Spleen (tissue), 11 donors: Measurements from ENCODE around the gene CELSR3. TPM values are rescaled to one million over a fixed set of nuclear protein-coding genes. Genes with fewer than 3 reads are reported as not detected.

Experiments used
- DNase-seq: peaks from one replicate; pipeline ENCODE4 v3.0.0-alpha.2; 2020
- H3K27ac ChIP-seq, 8 donors: fragments of 200-600 bp; sonication (generic) in 7 of 8; 1 replicate in 4 of 8; 2 replicates in 4 of 8; pipeline versions ENCODE4 v1.5.0 to v1.8.0; 2016 to 2021; ENCODE audit warnings: inconsistent platforms in 4 of 8, mild to moderate bottlenecking in 4 of 8, moderate library complexity in 1 of 8
- H3K27me3 ChIP-seq, 7 donors: fragments of 200-600 bp; sonication (generic) in 6 of 7; replicated peaks in 1 of 7; 1 replicate in 4 of 7; 2 replicates in 3 of 7; pipeline versions ENCODE4 v1.5.0 to v1.8.0; 2016 to 2021; ENCODE audit warnings: inconsistent platforms in 3 of 7, mild to moderate bottlenecking in 1 of 7
- H3K36me3 ChIP-seq, 6 donors: fragments of 200-600 bp; sonication (generic) in 5 of 6; 1 replicate in 4 of 6; 2 replicates in 2 of 6; pipeline versions ENCODE4 v1.5.0 to v1.8.0; 2016 to 2021; ENCODE audit warnings: inconsistent platforms in 2 of 6
- H3K4me1 ChIP-seq, 6 donors: fragments of 200-600 bp; sonication (generic) in 5 of 6; 1 replicate in 3 of 6; 2 replicates in 3 of 6; pipeline versions ENCODE4 v1.5.0 to v1.8.0; 2016 to 2021; ENCODE audit warnings: inconsistent platforms in 3 of 6
- H3K4me3 ChIP-seq, 8 donors: fragments of 200-600 bp; sonication (generic) in 7 of 8; 1 replicate in 4 of 8; 2 replicates in 4 of 8; pipeline versions ENCODE4 v1.5.0 to v1.8.0; 2016 to 2021; ENCODE audit warnings: inconsistent platforms in 4 of 8, mild to moderate bottlenecking in 4 of 8, moderate library complexity in 2 of 8
- H3K9me3 ChIP-seq, 8 donors: fragments of 200-600 bp; sonication (generic) in 7 of 8; 1 replicate in 4 of 8; 2 replicates in 4 of 8; pipeline versions ENCODE4 v1.5.0 to v1.8.0; 2016 to 2021; ENCODE audit warnings: inconsistent platforms in 4 of 8
- CTCF ChIP-seq, 11 experiments: fragments of 200-600 bp in 7 of 11; fragments of 450-650 bp in 4 of 11; sonication (generic) in 4 of 11; IDR thresholded peaks in 8 of 11; conservative IDR thresholded peaks in 3 of 11; 1 replicate in 7 of 11; 2 replicates in 4 of 11; pipeline versions ENCODE4 v1.4.0 to v1.8.0; 2016 to 2021; ENCODE audit warnings: antibody characterized with exemption in 11 of 11, inconsistent platforms in 4 of 11, mild to moderate bottlenecking in 1 of 11
- POLR2A ChIP-seq, 3 donors: fragments of 450-650 bp; IDR thresholded peaks; one replicate each; pipeline ENCODE4 v1.5.1; 2017; ENCODE audit warnings: antibody characterized with exemption in 3 of 3, mild to moderate bottlenecking in 1 of 3
- POLR2AphosphoS5 ChIP-seq, 3 donors: sonication (generic); formaldehyde crosslinking; IDR thresholded peaks; one replicate each; pipeline ENCODE4 v1.5.1; 2017; ENCODE audit warnings: antibody characterized with exemption in 3 of 3
- WGBS, 5 donors: extraction: QIAGEN DNeasy Blood & Tissue Kit in 3 of 5; methylation state at CpG; one replicate each; pipeline versions ENCODE4 v1.1.5 to v1.1.7; 2013 to 2018; 5-methylcytosine and 5-hydroxymethylcytosine counted together
- intact Hi-C: fragments of 100-400 bp; cut with DNase I; formaldehyde crosslinking; loops from one replicate; pipeline ENCODE4 v1.15.0; 2023; ENCODE audit warnings: low total_unique reads
- polyA plus RNA-seq, 3 donors: library from polyadenylated mRNA; stranded (reverse); fragments of 200-250 nt; gene quantifications; one replicate each; pipeline ENCODE4 v1.2.1, GENCODE V29; 2013
- total RNA-seq, 7 donors: library from RNA; depleted of rRNA in 3 of 7; stranded (reverse); fragments of >200 nt in 3 of 7; fragmentation: NEBNext Ultra II Directional in 4 of 7; extraction: Animal tissue kit (Norgen Biotek cat#: 25700) in 4 of 7; gene quantifications; one replicate each; pipeline versions ENCODE4 v1.1.0 to v1.2.1, GENCODE V29; 2016 to 2021
- donor health status: healthy with polysubstance abuse.
- donor health status: DM: no; HTN: no; CAD: no; lungs with moderate emphysema.
- donor health status: DM: no; HTN: no; CAD: no.
- donor health status: Bipolar disorder and iron deficiency.
- donor health status: healthy.
- donor health status: DM: no; HTN: no; CAD: no.
- donor health status: DM: yes; HTN: yes; CAD: no.

Gene CELSR3
- total and polyA plus RNA-seq, 10 donors, result 0.56 to 2.7 (median 1.9) TPM

- Histone ChIP-seq H3K27ac (peak overlapping the region in 6 of 8 donors; percentile 79 to 88 (median 82)), H3K36me3 (peaks cover 0 to 26% (median 9%) of the 10 kb centered on the region in 6 donors)
- WGBS, 5 donors, result 27 to 45% (median 39%) methylated on average over 8 to 10 of the region's 10 CpGs
Observed at GRCh38 chr3:48636149-48636655, 26.5 kb downstream of the CELSR3 start.

GRCh38 chr3:48635222-48636021, 27.3 kb downstream of the CELSR3 start, which contains the start of gene SLC26A6:
Gene SLC26A6, minus strand, starts transcription at chr3:48635461. Its CDS starts 68 bp downstream, at chr3:48635393.
- TF ChIP-seq CTCF (IDR thresholded peaks at IDR 0.05 in 8 of 11, conservative IDR thresholded peaks at IDR 0.05 in 3 of 11) (peak; percentile 11 to 74 (median 41)), POLR2AphosphoS5 (IDR thresholded peaks at IDR 0.05) (peak; percentile 88 to 92 (median 89)), POLR2A (IDR thresholded peaks at IDR 0.05) (no peak)
- Histone ChIP-seq H3K36me3 (peaks cover 0 to 34% (median 9%) of the 10 kb centered on the region in 6 donors), H3K4me3 (peak within 1 kb of the TSS; percentile 73 to 98 (median 87)), H3K9me3 (no peaks in the 10 kb centered on the region), H3K27me3 (no peaks in the 10 kb centered on the region), H3K27ac (peak within 1 kb of the TSS; percentile 20 to 88 (median 81)), H3K4me1 (peaks cover 10 to 37% (median 27%) of the 10 kb centered on the region in 6 donors)
- WGBS, 5 donors, result 0 to 1% (median 1%) methylated on average over 32 to 68 of the region's 68 CpGs
- DNase-seq, result peak; percentile 100
- intact Hi-C loops, result no loop called here

More at GRCh38 chr3:48636149-48636655, 26.5 kb downstream of the CELSR3 start:
- no peak for TF ChIP-seq CTCF (IDR thresholded peaks at IDR 0.05 in 8 of 11, conservative IDR thresholded peaks at IDR 0.05 in 3 of 11)
- TF ChIP-seq POLR2A (IDR thresholded peaks at IDR 0.05), result no peak
- no peak for TF ChIP-seq POLR2AphosphoS5 (IDR thresholded peaks at IDR 0.05)
- Histone ChIP-seq H3K27me3 (peaks cover 0 to 4% (median 0%) of the 10 kb centered on the region in 7 donors), H3K4me1 (peaks cover 10 to 37% (median 27%) of the 10 kb centered on the region in 6 donors), H3K4me3 (peak overlapping the region; percentile 73 to 98 (median 87)), H3K9me3 (no peaks in the 10 kb centered on the region)
- DNase-seq, result no peak
- intact Hi-C loops, result no loop called here

DNA sequence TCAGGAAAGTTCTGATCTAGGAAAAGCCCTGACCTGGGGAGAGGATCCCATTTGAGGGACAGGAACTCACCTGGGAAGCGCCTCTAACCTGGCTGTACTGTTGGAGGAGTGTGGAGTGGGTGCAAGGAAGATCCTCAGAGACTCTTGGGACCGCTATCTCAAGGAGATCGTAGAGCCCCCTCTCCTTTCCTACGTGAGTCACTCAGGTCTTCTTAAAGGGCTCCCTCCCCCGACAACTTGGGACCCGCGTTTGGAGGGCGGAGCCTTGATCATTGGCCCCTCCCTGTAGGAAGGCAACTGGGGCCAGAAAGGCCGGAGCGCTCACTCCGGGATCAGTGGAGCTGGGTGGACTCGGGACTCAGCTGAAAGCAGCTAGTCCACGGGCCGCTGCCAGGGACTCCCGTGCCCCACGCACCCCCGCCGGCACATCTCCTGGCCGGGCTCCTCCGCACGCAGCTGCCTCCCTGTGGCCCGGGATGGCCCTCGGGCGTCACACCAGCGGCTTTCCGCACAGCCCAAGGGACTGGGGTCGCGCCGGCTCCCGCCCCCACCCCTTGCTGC, 27.9 kb downstream of the CELSR3 start:
- peaks cover 10 to 37% (median 27%) of the 10 kb centered on the region in 6 donors for H3K4me1 ChIP-seq
- H3K9me3 ChIP-seq, result no peaks in the 10 kb centered on the region
- peak; percentile 84 for DNase-seq
- H3K4me3 ChIP-seq, result peak overlapping the region; percentile 73 to 98 (median 87)
- H3K27ac ChIP-seq, result peak overlapping the region; percentile 20 to 88 (median 81)
- 3 to 10% (median 6%) methylated on average over 9 to 30 of the region's 30 CpGs for WGBS, 5 donors
- peaks cover 0 to 41% (median 14%) of the 10 kb centered on the region in 6 donors for H3K36me3 ChIP-seq
- intact Hi-C loops, result no loop called here
- no peak for TF ChIP-seq POLR2A (IDR thresholded peaks at IDR 0.05)
- no peak for TF ChIP-seq CTCF (IDR thresholded peaks at IDR 0.05 in 8 of 11, conservative IDR thresholded peaks at IDR 0.05 in 3 of 11)
- TF ChIP-seq POLR2AphosphoS5 (IDR thresholded peaks at IDR 0.05), result no peak
- no peaks in the 10 kb centered on the region for H3K27me3 ChIP-seq
